H1 (cell line): ENCODE measurements around the gene PRPF4. TPM values are rescaled to one million over a fixed set of nuclear protein-coding genes. Genes with fewer than 3 reads are reported as not detected.

Source experiments
- CHD2 ChIP-seq: IDR thresholded peaks from 2 replicates; pipeline ENCODE4 v1.6.1; 2012; ENCODE audit warnings: low read length, improper control_type of control experiment
- CHD7 ChIP-seq: fragments of 300-600 bp; sonication (generic); IDR thresholded peaks from 2 replicates; pipeline ENCODE4 v1.7.1; 2012; ENCODE audit warnings: low read length, moderate library complexity, mild to moderate bottlenecking, inconsistent platforms; ENCODE audit not compliant: insufficient replicate concordance
- CREB1 ChIP-seq: IDR thresholded peaks from 2 replicates; pipeline ENCODE4 v1.6.1; 2012; ENCODE audit warnings: inconsistent platforms
- EZH2 ChIP-seq: fragments of 200-600 bp; sonication (generic); IDR thresholded peaks from 2 replicates; pipeline ENCODE4 v1.7.1; 2012; ENCODE audit warnings: low read depth, mild to moderate bottlenecking, moderate library complexity, low read length, inconsistent platforms; ENCODE audit not compliant: severe bottlenecking
- KDM1A ChIP-seq: fragments of 200-600, 300-600 bp; sonication (generic); IDR thresholded peaks from 2 replicates; pipeline ENCODE4 v1.7.1; 2016; ENCODE audit warnings: mild to moderate bottlenecking, low read length, borderline replicate concordance
- MAFK ChIP-seq: IDR thresholded peaks from 2 replicates; pipeline ENCODE4 v1.6.1; 2012; ENCODE audit warnings: low read depth, mild to moderate bottlenecking, improper control_type of control experiment, low read length
- PHF8 ChIP-seq: fragments of 200-600 bp; sonication (generic); conservative IDR thresholded peaks from 2 replicates; pipeline ENCODE4 v1.7.1; 2012; ENCODE audit warnings: low read depth, mild to moderate bottlenecking, inconsistent platforms, low read length, moderate library complexity
- SP2 ChIP-seq: IDR thresholded peaks from 2 replicates; pipeline ENCODE4 v1.6.1; 2012; ENCODE audit warnings: mild to moderate bottlenecking, low read length, inconsistent platforms
- SP4 ChIP-seq: IDR thresholded peaks from 2 replicates; pipeline ENCODE4 v1.6.1; 2012; ENCODE audit warnings: low read length, inconsistent platforms
- polyA plus RNA-seq, 7 experiments: library from polyadenylated mRNA; depleted of rRNA in 3 of 7; stranded (reverse) in 5 of 7; unstranded in 2 of 7; fragments of >200 nt in 5 of 7; fragments of 200-250 nt in 2 of 7; gene quantifications; 1 replicate in 5 of 7; 2 replicates in 1 of 7; 4 replicates in 1 of 7; pipeline versions ENCODE4 v1.2.1 to v1.2.3, GENCODE V29; 2011 to 2013; ENCODE audit warnings: missing spikeins in 2 of 7, mixed read lengths in 2 of 7
- total RNA-seq: library from RNA; stranded (reverse); fragmentation: NEBNext Ultra II Directional; extraction: Animal tissue kit (Norgen Biotek cat#: 25700); gene quantifications from 2 replicates; pipeline ENCODE4 v1.2.1, GENCODE V29; 2021
- TF ChIP-seq, protein P1 (sequence below): IDR thresholded peaks from 2 replicates; pipeline ENCODE4 v1.6.1; 2011; ENCODE audit warnings: low read length, improper control_type of control experiment
- TF ChIP-seq, protein P2 (sequence below): IDR thresholded peaks from 2 replicates; pipeline ENCODE4 v1.6.1; 2012; ENCODE audit warnings: inconsistent platforms

The PRPF4 gene
- total and polyA plus RNA-seq, 2 of the 8 experiments (the other 6 are each of a cell fraction or from before 2014, with no cell fraction given): 15.2 to 33.4 TPM

DNA sequence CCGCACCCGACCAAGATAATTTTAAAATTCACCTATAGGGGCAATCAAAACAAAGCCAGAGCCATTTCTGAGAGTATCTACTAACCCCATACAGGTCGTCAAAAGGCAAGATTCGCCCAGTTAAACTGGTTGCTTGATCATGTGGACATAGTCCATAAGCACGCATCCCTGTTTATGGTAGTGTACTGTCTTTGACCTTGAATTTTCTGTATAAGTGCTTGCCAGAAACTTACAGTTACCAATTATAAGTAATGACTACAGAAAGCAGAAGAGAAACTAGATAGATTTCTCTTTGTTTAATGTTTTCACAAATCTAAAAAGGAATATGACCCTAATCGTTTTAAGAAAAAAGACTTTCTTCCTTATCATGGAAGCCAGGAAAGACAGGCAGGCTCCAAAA, 28.5 kb upstream of the PRPF4 start (continued):
- TF ChIP-seq CHD7 (no peak), KDM1A (no peak), EZH2 (no peak), MAFK (no peak), SP4 (no peak), CREB1 (no peak), CHD2 (no peak), PHF8 (no peak), SP2 (no peak)
- TF ChIP-seq, protein P1, sequence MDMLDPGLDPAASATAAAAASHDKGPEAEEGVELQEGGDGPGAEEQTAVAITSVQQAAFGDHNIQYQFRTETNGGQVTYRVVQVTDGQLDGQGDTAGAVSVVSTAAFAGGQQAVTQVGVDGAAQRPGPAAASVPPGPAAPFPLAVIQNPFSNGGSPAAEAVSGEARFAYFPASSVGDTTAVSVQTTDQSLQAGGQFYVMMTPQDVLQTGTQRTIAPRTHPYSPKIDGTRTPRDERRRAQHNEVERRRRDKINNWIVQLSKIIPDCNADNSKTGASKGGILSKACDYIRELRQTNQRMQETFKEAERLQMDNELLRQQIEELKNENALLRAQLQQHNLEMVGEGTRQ: no peak
- TF ChIP-seq, protein P2, sequence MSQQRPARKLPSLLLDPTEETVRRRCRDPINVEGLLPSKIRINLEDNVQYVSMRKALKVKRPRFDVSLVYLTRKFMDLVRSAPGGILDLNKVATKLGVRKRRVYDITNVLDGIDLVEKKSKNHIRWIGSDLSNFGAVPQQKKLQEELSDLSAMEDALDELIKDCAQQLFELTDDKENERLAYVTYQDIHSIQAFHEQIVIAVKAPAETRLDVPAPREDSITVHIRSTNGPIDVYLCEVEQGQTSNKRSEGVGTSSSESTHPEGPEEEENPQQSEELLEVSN: no peak
